Astrocyte of the spinal cord (primary cell): Measurements from ENCODE around the gene IQCM.
"Not testable (repeated sequence)": the region's sequence is repeated elsewhere in the genome, so short reads cannot be mapped to it uniquely, and the experiment has no call there.

Source experiments
- DNase-seq: peaks from one replicate; pipeline ENCODE4 v3.0.0; 2011; ENCODE audit warnings: low read depth, low spot score
- H3K4me3 ChIP-seq: 2 replicates; pipeline ENCODE4 v1.5.1; 2011; ENCODE audit warnings: low read depth, mild to moderate bottlenecking, low read length, moderate library complexity
- CTCF ChIP-seq: IDR thresholded peaks from 2 replicates; pipeline ENCODE4 v1.5.1; 2012; ENCODE audit warnings: low read depth, mild to moderate bottlenecking, low read length, inconsistent platforms
- in situ Hi-C: cut with HindIII; loops from 2 replicates; pipeline ENCODE4 v1.10.0; 2017; ENCODE audit warnings: low sequenced_read_pairs

IQCM gene

GRCh38 chr4:149353241-149353640 is 462.4 kb downstream of the IQCM start:
- H3K4me3 ChIP-seq, result no peak overlapping the region
- no peak for TF ChIP-seq CTCF
- in situ Hi-C loops, result no loop called here
- no peak for DNase-seq

- in situ Hi-C loops, result no loop called here
- no peak for DNase-seq
- no peak overlapping the region for H3K4me3 ChIP-seq
- no peak for TF ChIP-seq CTCF
Observed at GRCh38 chr4:149349541-149349940, 466.1 kb downstream of the IQCM start.

GRCh38 chr4:149347139-149347538 is 468.5 kb downstream of the IQCM start:
- no peak for TF ChIP-seq CTCF
- in situ Hi-C loops, result no loop called here
- H3K4me3 ChIP-seq, result no peak overlapping the region
- no peak for DNase-seq

- no peak overlapping the region for H3K4me3 ChIP-seq
- DNase-seq, result no peak
- TF ChIP-seq CTCF, result no peak
- in situ Hi-C loops, result no loop called here
Observed at GRCh38 chr4:149345424-149345823, 470.2 kb downstream of the IQCM start.

GRCh38 chr4:149344436-149344835 is 471.2 kb downstream of the IQCM start:
- no peak overlapping the region for H3K4me3 ChIP-seq
- peak; percentile 69 for DNase-seq
- in situ Hi-C loops, result no loop called here
- TF ChIP-seq CTCF, result no peak

GRCh38 chr4:149343614-149344013 is 472.0 kb downstream of the IQCM start:
- in situ Hi-C loops, result no loop called here
- no peak overlapping the region for H3K4me3 ChIP-seq
- no peak for TF ChIP-seq CTCF
- DNase-seq, result no peak

GRCh38 chr4:149341117-149341516 is 474.5 kb downstream of the IQCM start:
- in situ Hi-C loops, H3K4me3 ChIP-seq, DNase-seq: not testable (repeated sequence)
